Measurements from ENCODE around the gene IL2RA. TPM values are rescaled to one million over a fixed set of nuclear protein-coding genes. Genes with fewer than 3 reads are reported as not detected.

The IL2RA gene
- total and polyA plus RNA-seq, 10 donors = 3.5 to 78.7 (median 15.4) TPM

GRCh38 chr10:6002809-6003510 lies 59.2 kb downstream of the IL2RA start:
- WGBS, 5 donors = 61 to 84% (median 75%) methylated on average over 12 of the region's 12 CpGs
- intact Hi-C loops (cut with DNase I; ENCODE audit: low total_unique reads) = no loop called here
- Histone ChIP-seq H3K9me3 (peaks cover 0 to 12% (median 9%) of the 10 kb centered on the region in 8 donors), H3K27me3 (replicated peaks in 1 of 7) (no peaks in the 10 kb centered on the region), H3K4me1 (no peaks in the 10 kb centered on the region), H3K27ac (no peak overlapping the region), H3K36me3 (no peaks in the 10 kb centered on the region), H3K4me3 (no peak overlapping the region)
- no peak for TF ChIP-seq POLR2AphosphoS5 (IDR thresholded peaks at IDR 0.05)
- no peak for TF ChIP-seq CTCF (IDR thresholded peaks at IDR 0.05 in 8 of 11, conservative IDR thresholded peaks at IDR 0.05 in 3 of 11)
- no peak for TF ChIP-seq POLR2A (IDR thresholded peaks at IDR 0.05)
- DNase-seq = no peak

- Histone ChIP-seq H3K27me3 (replicated peaks in 1 of 7) (no peaks in the 10 kb centered on the region), H3K9me3 (peaks cover 0 to 1% (median 0%) of the 10 kb centered on the region in 8 donors), H3K36me3 (no peaks in the 10 kb centered on the region), H3K4me1 (no peaks in the 10 kb centered on the region), H3K27ac (no peak overlapping the region), H3K4me3 (no peak overlapping the region)
- TF ChIP-seq POLR2A (IDR thresholded peaks at IDR 0.05) (no peak), CTCF (IDR thresholded peaks at IDR 0.05 in 8 of 11, conservative IDR thresholded peaks at IDR 0.05 in 3 of 11) (no peak), POLR2AphosphoS5 (IDR thresholded peaks at IDR 0.05) (no peak)
- WGBS, 5 donors = 81 to 88% (median 83%) methylated on average over 17 to 20 of the region's 20 CpGs
- intact Hi-C loops (cut with DNase I; ENCODE audit: low total_unique reads) = no loop called here
- no peak for DNase-seq
Observed at GRCh38 chr10:5999440-6000165, 62.6 kb downstream of the IL2RA start.

GRCh38 chr10:5996696-5997095 lies 65.5 kb downstream of the IL2RA start:
- no peak overlapping the region for H3K4me3 ChIP-seq

More at GRCh38 chr10:5996696-5997095, 65.5 kb downstream of the IL2RA start:
- no peak overlapping the region for H3K27ac ChIP-seq
- H3K4me1 ChIP-seq = no peaks in the 10 kb centered on the region
- TF ChIP-seq CTCF (IDR thresholded peaks at IDR 0.05 in 8 of 11, conservative IDR thresholded peaks at IDR 0.05 in 3 of 11) (no peak), POLR2A (IDR thresholded peaks at IDR 0.05) (no peak), POLR2AphosphoS5 (IDR thresholded peaks at IDR 0.05) (no peak)
- no peaks in the 10 kb centered on the region for H3K36me3 ChIP-seq
- intact Hi-C loops (cut with DNase I; ENCODE audit: low total_unique reads) = no loop called here
- WGBS, 5 donors = 77 to 94% (median 86%) methylated on average over 4 of the region's 4 CpGs
- no peaks in the 10 kb centered on the region for H3K27me3 ChIP-seq (replicated peaks in 1 of 7)
- peaks cover 0 to 19% (median 10%) of the 10 kb centered on the region in 8 donors for H3K9me3 ChIP-seq
- DNase-seq = no peak

Data from spleen (tissue), 11 donors.